OCI-LY1 (cell line): Measurements from ENCODE around the gene KLHL15.

ENCODE experiments used
- H2AFZ ChIP-seq: fragments of 200-600 bp; sonication (generic), shearing (Covaris generic); 2 replicates; pipeline ENCODE4 v1.6.0; 2014; ENCODE audit warnings: antibody characterized with exemption, mild to moderate bottlenecking, low read length
- H3F3A ChIP-seq: fragments of 200-600 bp; sonication (generic), shearing (Covaris generic); 2 replicates; pipeline ENCODE4 v1.6.0; 2014; ENCODE audit warnings: mild to moderate bottlenecking, antibody characterized with exemption, low read length, moderate library complexity; ENCODE audit not compliant: insufficient read depth
- H3K27ac ChIP-seq: fragments of 200-600 bp; sonication (generic); 2 replicates; pipeline ENCODE4 v1.5.1; 2014; ENCODE audit warnings: low read length, mixed run types, mild to moderate bottlenecking, low read depth; ENCODE audit not compliant: poor library complexity, severe bottlenecking
- H3K27me3 ChIP-seq: fragments of 200-600 bp; sonication (generic); 2 replicates; pipeline ENCODE4 v1.6.0; 2014; ENCODE audit warnings: antibody characterized with exemption, mild to moderate bottlenecking, low read length, moderate library complexity; ENCODE audit not compliant: insufficient read depth
- H3K36me3 ChIP-seq: fragments of 200-600 bp; sonication (generic); 2 replicates; pipeline ENCODE4 v1.6.1; 2014; ENCODE audit warnings: mild to moderate bottlenecking, antibody characterized with exemption, low read length, moderate library complexity, mixed read lengths; ENCODE audit not compliant: insufficient read depth
- H3K4me1 ChIP-seq: fragments of 200-600 bp; sonication (generic); 2 replicates; pipeline ENCODE4 v1.5.1; 2014; ENCODE audit warnings: mild to moderate bottlenecking, low read length, moderate library complexity; ENCODE audit not compliant: insufficient read depth, severe bottlenecking
- H3K4me2 ChIP-seq: fragments of 200-600 bp; sonication (generic), shearing (Covaris generic); 2 replicates; pipeline ENCODE4 v1.6.1; 2014; ENCODE audit warnings: low read length
- H3K4me3 ChIP-seq: fragments of 200-600 bp; sonication (generic); 2 replicates; pipeline ENCODE4 v1.5.1; 2014; ENCODE audit warnings: low read length, low read depth, mild to moderate bottlenecking, mixed read lengths; ENCODE audit not compliant: poor library complexity, severe bottlenecking
- H3K79me2 ChIP-seq: fragments of 200-600 bp; shearing (Covaris generic); 2 replicates; pipeline ENCODE4 v1.6.1; 2016; ENCODE audit warnings: mixed run types, low read length, mixed read lengths; ENCODE audit not compliant: insufficient read depth
- H3K9ac ChIP-seq: fragments of 200-600 bp; sonication (generic), shearing (Covaris generic); 2 replicates; pipeline ENCODE4 v1.6.1; 2014; ENCODE audit warnings: mild to moderate bottlenecking, low read length, mixed read lengths
- H3K9me2 ChIP-seq: fragments of 200-600 bp; sonication (generic), shearing (Covaris generic); 2 replicates; pipeline ENCODE4 v1.6.1; 2014; ENCODE audit warnings: low read depth, mild to moderate bottlenecking, low read length, mixed read lengths
- H3K9me3 ChIP-seq: fragments of 200-600 bp; shearing (Covaris generic); 2 replicates; pipeline ENCODE4 v1.6.1; 2014; ENCODE audit warnings: low read length, mixed read lengths
- H4K20me1 ChIP-seq: fragments of 200-600 bp; sonication (generic), shearing (Covaris generic); 2 replicates; pipeline ENCODE4 v1.6.0; 2016; ENCODE audit warnings: mild to moderate bottlenecking, low read length; ENCODE audit not compliant: insufficient read depth
- CTCF ChIP-seq: fragments of 200-600 bp; sonication (generic), shearing (Covaris generic); IDR thresholded peaks from 2 replicates; pipeline ENCODE4 v1.5.1; 2017; ENCODE audit warnings: mild to moderate bottlenecking, antibody characterized with exemption, low read length, moderate library complexity, mixed read lengths
- EZH2 ChIP-seq: fragments of 200-600 bp; sonication (generic), shearing (Covaris generic); IDR thresholded peaks from 2 replicates; pipeline ENCODE4 v1.8.0; 2017; ENCODE audit warnings: borderline replicate concordance, mixed run types, mild to moderate bottlenecking, antibody characterized with exemption, low read length, moderate library complexity, mixed read lengths

KLHL15 gene

GRCh38 chrX:24037729-24038128 lies 10.7 kb upstream of the KLHL15 start:
- no peak overlapping the region for H2AFZ ChIP-seq

GRCh38 chrX:24034485-24034884 lies 7.5 kb upstream of the KLHL15 start:
- Histone ChIP-seq H3K9ac (no peak overlapping the region), H3K27me3 (no peaks in the 10 kb centered on the region), H4K20me1 (no peaks in the 10 kb centered on the region), H3K9me2 (no peaks in the 10 kb centered on the region), H2AFZ (no peak overlapping the region), H3K4me3 (no peak overlapping the region), H3F3A (no peaks in the 10 kb centered on the region), H3K4me1 (no peaks in the 10 kb centered on the region), H3K36me3 (no peaks in the 10 kb centered on the region), H3K9me3 (no peaks in the 10 kb centered on the region), H3K4me2 (no peak overlapping the region), H3K27ac (no peak overlapping the region), H3K79me2 (no peaks in the 10 kb centered on the region)
- TF ChIP-seq EZH2 (no peak), CTCF (no peak)

More at GRCh38 chrX:24037729-24038128, 10.7 kb upstream of the KLHL15 start:
- Histone ChIP-seq H3K9me3 (no peaks in the 10 kb centered on the region), H3F3A (no peaks in the 10 kb centered on the region), H3K27me3 (no peaks in the 10 kb centered on the region), H3K9me2 (no peaks in the 10 kb centered on the region), H3K27ac (no peak overlapping the region), H4K20me1 (no peaks in the 10 kb centered on the region), H3K4me1 (no peaks in the 10 kb centered on the region), H3K36me3 (no peaks in the 10 kb centered on the region), H3K4me3 (no peak overlapping the region), H3K9ac (no peak overlapping the region), H3K4me2 (no peak overlapping the region), H3K79me2 (no peaks in the 10 kb centered on the region)
- TF ChIP-seq CTCF = no peak
- TF ChIP-seq EZH2 = no peak

- Histone ChIP-seq H4K20me1 (no peaks in the 10 kb centered on the region), H3K4me2 (no peak overlapping the region), H2AFZ (no peak overlapping the region), H3K79me2 (no peaks in the 10 kb centered on the region), H3K4me3 (no peak overlapping the region), H3K36me3 (no peaks in the 10 kb centered on the region), H3K9me2 (no peaks in the 10 kb centered on the region), H3K27me3 (no peaks in the 10 kb centered on the region), H3K9me3 (no peaks in the 10 kb centered on the region), H3K9ac (no peak overlapping the region), H3F3A (no peaks in the 10 kb centered on the region), H3K27ac (no peak overlapping the region), H3K4me1 (peaks cover 9% of the 10 kb centered on the region)
- TF ChIP-seq CTCF (no peak), EZH2 (no peak)
These were observed 3.6 kb upstream of the KLHL15 start for GRCh38 chrX:24030597-24030996.
